ENCODE data around the gene VILL.

DNA sequence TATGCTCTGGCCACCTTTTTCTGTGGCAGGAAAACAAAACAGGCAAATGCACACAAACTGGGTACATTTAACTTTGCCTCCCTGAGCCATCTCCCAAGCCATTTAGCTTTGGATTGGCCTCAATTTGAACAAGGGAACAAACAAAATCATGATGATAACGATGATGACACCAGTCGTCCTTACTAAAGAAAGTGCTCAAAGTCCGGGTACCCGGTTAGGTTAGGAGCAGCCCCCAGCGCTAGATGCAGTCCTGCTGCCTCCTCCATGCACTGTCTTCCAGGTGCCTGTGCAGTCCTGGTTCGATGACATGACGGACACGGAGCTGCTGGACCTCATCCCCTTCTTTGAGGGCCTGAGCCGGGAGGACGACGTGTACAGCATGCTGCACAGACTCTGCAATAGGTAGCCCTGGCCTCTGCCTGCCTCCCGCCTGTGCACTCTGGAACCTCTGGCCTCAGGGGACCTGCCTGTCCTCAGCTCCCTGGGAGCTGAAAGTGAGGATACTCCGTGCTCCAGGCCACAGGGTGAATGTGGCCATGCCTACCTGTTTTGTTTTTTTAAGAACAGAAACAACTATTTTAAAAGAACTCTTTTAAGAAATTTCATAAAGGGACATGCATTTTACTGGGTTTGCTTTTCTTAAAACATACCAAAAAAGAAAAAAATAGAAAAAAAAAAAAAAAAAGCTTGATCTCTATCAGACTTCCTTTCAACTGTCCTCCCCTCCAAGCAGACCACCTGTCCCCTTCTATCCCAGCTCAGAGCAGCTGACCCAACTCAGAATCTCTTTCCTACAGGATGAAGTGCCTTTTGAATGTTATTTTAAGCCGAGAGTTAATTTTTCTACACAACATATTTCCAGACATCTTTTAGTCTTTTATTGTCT, 9.9 kb upstream of the VILL start:
- TF ChIP-seq, protein P1, sequence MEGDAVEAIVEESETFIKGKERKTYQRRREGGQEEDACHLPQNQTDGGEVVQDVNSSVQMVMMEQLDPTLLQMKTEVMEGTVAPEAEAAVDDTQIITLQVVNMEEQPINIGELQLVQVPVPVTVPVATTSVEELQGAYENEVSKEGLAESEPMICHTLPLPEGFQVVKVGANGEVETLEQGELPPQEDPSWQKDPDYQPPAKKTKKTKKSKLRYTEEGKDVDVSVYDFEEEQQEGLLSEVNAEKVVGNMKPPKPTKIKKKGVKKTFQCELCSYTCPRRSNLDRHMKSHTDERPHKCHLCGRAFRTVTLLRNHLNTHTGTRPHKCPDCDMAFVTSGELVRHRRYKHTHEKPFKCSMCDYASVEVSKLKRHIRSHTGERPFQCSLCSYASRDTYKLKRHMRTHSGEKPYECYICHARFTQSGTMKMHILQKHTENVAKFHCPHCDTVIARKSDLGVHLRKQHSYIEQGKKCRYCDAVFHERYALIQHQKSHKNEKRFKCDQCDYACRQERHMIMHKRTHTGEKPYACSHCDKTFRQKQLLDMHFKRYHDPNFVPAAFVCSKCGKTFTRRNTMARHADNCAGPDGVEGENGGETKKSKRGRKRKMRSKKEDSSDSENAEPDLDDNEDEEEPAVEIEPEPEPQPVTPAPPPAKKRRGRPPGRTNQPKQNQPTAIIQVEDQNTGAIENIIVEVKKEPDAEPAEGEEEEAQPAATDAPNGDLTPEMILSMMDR (IDR thresholded peaks at IDR 0.05): no peak
- no peak for TF ChIP-seq REST (IDR thresholded peaks at IDR 0.05; ENCODE audit: insufficient read depth in 1 of 2, low read depth in 2 of 2, low read length in 1 of 2)

Data from Panc1 (cell line).